GM21360 (cell line): ENCODE data around the gene NFKBIZ.

Source experiments
- ATAC-seq: cut with Tn5 transposase; IDR thresholded peaks from one replicate; pipeline ENCODE4 v1.9.1; 2021; ENCODE audit warnings: mild to moderate bottlenecking, moderate library complexity; ENCODE audit not compliant: unreplicated experiment

The NFKBIZ gene

DNA sequence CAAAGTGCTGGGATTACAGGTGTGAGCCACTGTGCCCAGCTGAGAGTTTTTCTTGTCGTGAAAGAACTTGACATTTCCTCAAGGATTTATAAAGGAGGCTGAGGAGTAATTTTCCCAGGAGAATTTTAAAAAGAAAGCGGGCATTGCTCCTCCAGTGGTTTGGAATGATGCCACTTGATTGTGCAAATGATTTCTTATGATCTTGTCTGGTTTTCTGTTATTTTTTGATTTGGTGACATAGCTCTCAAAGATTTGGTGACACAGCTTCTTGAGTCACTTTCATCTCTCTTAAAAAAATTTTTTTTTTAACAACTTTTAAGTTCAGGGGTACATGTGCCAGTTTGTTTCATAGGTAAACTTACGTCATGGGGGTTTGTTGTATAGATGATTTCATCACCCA, 24.6 kb upstream of the NFKBIZ start:
- ATAC-seq = no peak

DNA sequence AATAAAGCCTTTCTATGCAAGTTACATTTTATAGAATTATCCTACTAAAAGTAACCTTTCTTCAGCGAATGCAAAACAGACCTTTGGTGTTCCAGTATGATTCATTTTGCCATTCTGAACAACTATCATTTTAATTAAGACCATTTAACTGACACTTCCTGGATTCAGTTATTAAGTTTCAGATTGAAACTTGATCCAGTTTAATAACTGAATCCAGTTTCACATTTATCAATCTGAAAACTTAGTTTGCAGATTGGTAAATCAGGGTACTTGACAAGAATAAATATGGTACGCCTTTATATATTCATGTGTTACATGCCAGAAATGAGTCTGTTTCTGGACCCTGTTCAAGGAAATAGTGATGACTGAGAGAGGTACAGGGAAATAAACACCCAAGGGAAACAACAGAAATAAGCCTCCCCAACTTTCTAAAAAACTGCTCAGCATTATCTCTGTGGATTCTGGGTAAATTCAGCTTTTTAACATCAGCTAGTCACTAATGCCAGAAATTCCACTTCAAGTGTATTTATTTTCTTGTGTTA, 23.3 kb upstream of the NFKBIZ start:
- ATAC-seq = no peak

DNA sequence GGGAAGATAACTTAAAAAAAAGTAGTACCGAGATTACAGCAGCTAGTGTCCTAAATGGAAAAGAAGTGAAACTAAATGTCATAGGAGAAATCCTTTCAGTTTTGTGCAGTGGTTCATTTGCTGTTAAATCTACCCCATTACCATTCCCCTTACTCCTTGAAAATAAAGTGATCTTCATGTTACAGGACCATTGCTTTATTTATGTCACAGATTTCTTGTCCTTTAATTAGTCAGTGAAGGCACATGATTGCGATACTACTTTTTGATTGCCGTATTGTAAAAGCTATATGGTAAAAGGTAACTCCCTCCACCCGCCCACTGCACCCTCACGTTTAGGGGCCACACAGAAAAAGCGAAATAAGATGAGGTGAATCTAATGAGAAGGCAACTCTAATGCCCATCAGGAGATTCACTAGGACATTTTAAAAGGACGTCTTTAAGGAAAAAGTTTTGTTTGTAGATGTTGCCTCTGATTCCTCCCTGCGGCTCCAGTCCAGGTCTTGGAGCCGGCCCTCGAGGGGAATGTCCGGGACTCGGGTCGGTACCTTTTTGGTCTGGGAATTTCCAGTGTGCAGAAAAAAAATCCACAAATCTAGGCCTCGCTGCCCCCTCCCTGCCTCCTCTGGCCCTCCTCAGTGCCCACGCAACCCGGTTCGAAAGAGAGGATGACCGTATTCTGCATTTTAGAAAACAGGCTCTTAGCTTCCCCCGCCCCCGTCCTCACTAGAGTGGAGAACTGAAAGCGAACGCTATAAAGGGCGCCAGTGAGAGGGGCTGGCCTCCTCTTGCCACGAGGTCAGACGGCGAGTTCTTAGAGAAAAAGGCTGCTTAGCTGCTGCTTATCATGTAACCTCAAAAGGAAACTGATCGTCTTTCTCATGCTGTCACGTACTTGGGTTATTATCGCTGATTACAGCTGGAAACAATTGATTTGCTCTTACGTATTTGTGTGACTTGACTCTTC, 21.8 kb upstream of the NFKBIZ start:
- ATAC-seq = peak; percentile 80

DNA sequence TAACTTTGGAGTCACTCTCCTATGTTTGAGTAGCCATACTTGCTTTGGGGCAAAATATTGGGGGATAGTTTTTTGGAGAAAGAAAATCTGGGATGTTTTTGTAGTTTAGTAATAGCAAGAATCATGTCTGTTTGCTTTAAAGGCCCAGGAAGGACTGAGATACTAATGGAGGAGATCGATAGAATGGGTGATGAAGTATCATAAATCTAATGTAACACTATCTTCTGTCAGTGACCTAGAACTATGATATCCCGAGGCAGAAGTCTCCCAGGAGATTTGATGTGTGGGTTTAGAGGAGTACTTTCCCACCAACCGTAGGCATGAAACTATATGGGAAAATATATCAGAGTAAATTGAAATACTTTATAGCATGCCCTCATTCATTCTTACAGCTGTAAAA, 21.0 kb upstream of the NFKBIZ start:
- ATAC-seq = no peak

DNA sequence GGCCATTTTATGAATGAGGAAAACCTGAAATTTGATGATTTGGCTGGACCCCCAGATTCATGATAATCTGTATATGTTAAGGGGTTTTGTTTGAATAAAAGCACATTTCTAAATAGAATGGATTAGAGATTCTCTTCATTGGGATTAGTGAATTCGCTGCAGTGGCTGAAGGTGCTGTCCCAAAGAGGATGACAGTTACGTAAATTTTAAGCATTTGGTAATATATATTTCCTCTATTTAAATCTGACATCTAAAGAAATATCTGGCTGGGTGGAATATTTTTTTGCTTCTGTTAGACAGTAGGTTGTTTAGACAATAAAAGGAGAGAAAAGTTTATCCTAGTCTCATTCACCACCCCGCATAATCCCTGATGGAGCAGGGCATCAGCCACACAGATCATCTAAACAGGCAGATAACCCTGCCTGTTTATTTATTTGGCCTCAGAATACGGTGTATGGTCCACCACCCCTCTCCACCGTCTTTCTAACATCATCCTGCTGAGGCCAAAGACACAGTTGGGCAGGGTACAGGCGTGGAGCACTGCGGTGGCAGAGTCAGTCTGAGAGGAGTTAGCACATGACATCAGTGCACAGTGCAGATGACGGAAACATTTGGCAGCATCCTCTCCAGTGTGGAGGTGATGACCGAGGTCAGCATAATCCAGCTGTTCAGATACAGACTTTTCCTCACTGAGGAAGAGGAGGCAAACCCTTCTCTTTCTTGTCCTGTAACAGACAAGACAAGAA, 20.4 kb upstream of the NFKBIZ start:
- peak; percentile 45 for ATAC-seq

DNA sequence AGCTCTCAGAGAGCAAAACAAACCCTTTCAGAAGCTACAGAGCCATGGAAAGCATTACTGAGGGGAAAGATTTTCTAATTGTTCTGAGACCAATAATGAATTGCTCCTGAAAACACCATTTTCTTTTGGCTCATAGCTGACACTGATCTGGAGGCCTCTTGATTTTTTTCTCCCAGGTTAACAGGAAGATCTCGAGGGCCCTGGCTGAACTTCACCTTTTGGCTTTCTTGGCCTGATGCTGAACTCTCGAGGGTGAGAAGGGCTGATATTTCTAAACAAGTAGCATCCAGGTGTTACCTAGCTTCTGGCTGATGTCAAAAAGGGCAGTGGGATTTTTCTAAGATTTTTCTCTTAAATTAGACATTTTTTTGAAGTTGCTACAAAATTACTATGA, 19.9 kb upstream of the NFKBIZ start:
- ATAC-seq = no peak

DNA sequence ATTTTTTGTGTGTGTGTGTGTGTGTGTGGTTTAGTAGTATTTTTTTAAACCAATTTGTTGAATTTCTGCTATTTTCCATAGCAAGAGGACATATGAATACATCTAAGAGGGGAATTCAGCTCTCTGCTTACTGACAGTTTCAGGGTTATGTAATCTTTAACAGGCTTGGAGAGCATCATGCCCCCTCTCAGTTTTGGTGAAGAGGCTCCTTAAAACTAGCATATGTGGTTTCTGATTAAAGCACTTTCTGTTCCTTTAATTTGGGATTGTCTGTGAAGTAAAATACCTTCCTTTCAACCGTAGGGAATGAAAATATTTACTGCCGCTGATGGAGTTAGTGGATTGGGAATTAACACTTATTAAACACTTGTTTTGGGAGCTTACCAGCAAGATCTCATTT, 19.4 kb upstream of the NFKBIZ start:
- ATAC-seq = no peak

DNA sequence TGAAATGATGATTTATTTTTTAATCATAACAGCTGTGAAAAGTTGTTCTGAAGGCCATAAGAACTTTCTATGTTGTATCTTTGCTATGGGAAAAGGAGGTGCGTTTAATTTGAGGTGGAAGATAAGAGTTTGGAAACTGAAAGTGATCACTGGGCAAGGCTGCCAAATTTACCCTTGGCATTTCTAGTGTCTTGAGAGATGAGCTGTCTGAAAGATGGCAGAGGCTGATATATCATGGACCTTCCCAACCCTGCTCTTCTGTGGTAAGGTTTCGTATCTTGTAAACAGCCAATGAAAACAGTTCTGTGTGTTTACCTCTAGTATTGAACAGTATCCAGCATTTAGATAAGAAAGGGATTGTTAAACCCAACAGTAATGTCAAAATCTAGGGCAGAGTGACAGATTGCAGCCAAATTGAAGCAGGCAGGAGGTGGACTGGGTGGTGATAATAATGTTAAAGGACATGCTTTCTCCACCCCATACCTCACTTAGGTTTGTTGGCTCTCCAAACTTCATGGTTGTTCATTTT, 15.8 kb upstream of the NFKBIZ start:
- ATAC-seq = no peak

DNA sequence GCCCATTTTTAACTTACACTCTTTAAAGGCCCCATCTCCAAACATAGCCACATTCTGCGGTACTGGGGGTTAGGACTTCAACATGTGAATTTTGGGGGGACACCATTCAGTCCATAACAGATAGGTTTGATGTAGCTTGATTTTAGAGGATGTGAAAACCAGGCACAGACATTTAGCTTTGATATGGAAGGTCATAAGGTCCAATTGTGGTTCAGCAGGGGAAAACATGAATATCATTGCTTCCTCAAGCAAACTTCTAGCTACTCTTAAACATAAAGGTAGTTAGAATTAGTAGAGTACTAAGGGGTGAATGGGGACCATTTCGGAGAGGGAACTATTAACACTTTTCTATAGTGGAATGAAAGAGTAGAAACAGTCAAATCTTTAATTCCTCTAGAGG, 13.6 kb upstream of the NFKBIZ start:
- ATAC-seq = no peak

DNA sequence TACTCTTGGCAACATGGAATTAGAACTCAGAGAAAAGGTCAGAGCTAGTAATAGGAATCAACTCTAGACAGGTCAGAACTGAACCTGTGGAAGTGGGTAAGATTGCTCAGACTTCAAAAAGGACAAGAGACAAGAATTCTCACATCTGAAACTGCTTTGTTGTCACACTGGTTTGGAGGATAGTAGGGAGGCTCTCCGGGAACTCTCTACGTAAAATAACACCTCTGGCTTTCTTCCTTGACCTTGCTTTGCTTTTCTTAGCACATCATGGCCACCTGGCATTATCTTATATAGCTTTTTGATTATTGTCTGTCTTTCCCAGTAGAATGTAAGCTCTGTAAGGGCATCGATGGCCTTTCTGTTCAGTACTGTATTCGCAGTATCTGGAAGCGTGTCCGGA, 13.2 kb upstream of the NFKBIZ start:
- ATAC-seq = no peak

DNA sequence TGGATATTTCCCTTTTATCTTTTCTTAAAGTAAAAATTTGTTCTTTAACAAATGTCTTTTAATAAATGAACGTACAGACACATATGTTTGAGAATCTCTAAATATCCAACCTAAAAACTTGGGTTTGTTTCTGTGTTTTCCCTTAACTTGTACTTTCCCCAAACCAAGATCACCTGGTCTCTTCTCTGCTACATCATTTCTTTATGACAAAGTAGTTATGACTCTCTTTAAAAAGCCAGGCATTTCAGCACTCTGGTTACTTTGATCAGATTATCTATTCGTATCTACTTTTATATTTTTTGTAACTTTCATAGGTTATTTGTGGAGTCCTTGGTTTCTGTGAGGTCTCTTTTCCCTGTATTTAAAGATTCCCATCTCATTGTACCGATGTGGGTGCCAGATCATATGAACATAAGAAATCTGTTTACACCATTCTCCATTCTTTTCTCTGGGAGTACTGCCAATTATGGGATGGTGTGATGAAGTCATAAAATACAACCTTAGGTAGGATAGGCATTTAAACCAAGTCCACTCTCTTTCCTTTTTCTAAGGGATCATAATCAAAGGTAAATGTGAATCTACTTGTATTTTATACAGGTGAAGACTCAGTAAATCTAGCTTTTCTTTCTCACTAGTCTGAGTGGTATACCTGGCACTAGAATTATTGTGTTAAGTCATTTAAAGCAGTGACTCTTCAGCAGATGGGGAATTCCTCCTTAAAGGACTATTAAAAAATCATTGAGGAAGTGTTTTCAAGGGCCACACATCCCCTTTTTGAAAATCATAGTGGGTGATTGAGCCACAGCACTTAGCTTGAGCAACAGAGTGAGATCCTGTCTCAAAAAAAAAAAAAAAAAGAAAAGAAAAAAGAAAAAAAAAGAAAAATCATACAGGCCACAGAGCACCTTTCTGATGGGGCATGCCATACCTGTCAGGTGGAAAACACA, 12.4 kb upstream of the NFKBIZ start:
- ATAC-seq = peak; percentile 31

DNA sequence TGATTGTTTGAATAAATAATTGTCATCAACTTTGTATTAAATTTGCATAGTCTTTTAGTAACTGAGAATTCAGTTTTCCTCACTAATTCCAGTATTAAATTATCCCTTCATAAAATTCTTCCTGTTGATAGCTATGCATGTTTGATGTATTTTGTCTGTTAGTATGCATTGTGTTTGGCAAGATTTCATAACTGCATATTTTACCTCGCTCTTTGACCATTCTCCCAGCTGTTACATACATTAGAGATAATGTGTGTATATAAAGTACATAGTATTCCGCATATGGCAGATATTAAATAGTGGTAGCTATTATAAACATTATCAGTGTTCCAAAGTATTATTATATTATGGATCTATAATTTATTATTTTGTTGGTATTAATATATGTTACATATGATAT, 10.6 kb upstream of the NFKBIZ start:
- no peak for ATAC-seq

DNA sequence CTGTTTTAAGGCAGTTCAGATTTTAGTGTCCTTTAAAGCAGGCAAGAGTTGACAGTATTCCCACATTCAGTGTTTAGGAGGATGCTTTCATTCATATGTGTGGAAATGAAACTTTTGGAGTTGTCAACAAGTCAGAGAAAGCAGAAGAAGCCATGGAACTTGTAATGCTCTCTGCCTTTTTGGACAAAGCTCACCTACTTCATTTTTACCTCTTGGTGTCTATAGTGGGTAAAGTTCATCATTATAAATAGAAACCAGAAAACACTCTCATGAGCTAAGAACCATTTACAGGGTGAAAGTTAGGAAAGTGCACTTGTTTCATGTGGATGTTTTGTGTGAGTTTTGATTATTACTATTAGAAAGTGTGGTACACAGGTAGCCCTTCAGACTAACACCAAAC, 9.2 kb upstream of the NFKBIZ start:
- no peak for ATAC-seq

DNA sequence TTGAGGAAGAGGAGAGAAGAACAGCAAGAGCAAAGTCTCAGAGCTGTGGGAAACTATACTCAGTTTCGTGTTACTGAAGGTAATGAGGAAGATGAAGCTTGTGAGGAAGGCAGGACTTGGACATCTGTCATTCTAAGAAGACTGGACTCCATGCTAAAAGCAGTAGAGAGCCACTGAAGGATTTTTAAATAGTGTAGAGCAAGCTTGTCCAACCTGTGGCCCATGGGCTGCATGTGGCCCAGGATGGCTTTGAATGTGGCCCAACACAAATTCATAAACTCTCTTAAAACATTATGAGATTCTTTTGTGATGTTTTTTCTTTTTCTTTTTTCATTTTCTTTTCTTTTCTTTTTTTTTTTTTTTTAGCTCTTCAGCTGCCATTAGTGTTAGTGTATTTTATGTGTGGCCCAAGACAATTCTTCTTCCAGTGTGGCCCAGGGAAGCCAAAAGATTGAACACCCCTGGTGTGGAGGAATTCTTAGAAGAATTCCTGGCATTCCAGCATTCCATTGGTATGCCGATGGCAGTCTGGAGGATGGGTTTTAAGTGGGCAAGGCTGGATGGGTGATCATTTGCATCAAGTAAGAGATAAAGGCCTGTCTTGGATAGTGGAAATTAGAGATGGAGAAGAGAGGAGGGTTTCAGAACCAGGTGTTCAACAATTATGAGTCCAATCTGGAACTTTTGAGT, 6.9 kb upstream of the NFKBIZ start:
- peak; percentile 31 for ATAC-seq

DNA sequence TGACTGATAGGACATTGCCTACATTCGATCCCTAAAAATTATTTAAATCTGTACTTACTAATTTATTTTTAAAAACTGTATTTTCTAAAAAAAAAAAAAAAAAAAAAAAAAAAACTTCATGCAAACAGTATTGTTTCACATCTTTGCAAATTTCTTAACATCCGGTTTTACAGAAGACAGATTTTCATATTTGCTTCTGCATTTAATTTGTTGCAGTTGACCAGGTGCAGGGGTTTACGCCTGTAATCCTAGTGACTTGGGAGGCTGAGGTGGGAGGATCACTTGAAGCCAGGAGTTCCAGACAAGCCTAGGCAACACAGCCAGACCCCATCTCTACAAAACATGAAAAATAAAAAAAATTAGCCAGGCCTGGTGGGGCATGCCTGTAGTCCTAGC, 6.4 kb upstream of the NFKBIZ start:
- no peak for ATAC-seq

DNA sequence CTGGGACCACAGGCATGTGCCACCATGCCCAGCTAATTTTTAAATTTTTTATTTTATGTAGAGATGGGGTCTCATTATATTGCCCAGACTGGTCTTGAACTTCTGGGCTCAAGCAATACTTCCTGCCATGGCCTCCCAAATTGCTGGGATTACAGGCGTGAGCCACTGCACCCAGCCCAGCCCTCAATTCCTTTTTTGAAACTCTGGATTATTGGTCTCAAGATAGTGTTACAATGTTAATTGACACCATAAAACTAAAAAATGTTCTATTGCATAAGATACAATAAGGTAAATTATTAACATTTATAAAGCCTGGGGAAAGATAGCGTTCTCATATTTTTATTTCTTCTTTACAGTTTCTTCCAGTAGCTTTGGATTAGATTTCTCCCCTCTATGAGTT, 3.9 kb upstream of the NFKBIZ start:
- ATAC-seq = no peak

DNA sequence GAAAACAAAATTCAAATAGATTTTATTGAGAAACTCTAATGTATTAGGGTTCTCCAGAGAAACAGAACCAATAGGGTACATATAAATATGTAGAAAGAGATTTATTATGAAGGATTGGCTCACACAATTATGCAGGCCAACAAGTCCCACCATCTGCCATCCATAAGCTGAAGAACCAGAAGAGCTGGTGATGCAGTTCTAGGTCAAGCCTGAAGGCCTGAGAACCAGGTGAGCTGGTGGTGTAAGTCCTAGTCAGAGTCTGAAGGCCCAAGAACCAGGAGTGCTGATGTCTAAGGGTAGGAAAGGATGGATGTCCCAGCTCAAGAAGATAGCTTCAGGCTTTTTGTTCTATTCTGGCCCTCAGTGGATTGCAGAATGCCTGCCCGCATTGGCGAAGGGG, 2.6 kb upstream of the NFKBIZ start:
- ATAC-seq = no peak

DNA sequence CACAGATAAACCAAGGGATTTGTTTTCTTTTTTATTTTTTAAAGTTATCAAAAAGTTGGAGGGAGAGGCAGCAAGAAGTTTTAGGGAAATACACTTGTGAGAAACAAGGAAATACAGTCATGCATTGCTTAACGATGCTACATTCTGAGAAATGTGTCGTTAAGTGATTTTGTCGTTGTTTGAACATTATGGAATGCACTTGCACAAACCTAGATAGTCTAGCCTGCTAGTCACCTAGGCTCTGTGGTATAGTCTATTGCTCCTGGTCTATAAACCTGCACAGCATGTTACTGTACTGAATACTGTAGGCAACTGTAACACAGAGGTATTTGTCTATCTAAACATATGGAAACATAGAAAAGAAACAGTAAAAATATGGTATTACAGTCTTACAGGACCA, 2.0 kb upstream of the NFKBIZ start:
- ATAC-seq = no peak

DNA sequence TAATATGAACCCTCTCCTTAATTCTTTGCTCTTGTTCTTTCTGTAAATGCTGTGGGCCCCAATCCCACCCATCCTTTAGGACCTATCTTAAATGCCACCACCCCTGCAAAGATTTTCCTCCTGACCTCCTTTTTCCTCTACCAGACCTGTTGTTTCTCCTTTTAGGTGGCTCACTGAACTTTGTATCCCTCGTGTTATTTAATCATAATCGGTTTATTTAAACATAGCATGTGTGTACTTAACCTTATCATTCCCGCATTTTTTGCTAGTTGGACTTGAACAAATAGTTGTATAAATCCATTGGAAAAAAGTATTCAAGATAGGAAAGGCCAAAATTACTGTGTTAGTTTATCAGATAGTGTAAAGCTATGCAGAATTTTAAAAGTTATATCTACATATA, 988 bp upstream of the NFKBIZ start:
- ATAC-seq = no peak

DNA sequence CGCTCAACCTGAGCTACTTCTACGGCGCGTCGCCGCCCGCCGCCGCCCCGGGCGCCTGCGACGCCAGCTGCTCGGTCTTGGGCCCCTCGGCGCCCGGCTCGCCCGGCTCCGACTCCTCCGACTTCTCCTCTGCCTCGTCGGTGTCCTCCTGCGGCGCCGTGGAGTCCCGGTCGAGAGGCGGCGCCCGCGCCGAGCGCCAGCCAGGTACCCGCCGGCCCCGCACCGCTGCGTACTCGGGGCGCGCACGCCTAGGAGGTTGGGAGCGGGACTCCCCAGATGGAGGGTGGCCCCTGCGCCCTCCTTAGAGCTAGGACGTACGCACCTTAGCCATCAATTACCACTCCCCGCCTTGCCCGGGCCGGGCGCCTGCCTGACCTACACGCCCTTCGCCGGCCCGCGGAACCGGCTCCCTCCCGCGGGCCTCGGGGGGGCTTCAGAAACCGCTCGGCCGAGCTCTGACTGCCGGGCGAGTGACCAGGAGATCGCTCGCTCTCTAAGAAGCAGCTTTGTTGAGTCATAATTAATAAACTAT, 466 bp downstream of the NFKBIZ start:
- ATAC-seq = peak; percentile 23
